Nucleus accumbens (tissue), 56 donors: Measurements from ENCODE around the gene ISCU.

Experiments used
- DNase-seq, 56 donors: peaks; one replicate each; lab custom pipeline; 2025; lab: John Stamatoyannopoulos, UW

The ISCU gene

DNA sequence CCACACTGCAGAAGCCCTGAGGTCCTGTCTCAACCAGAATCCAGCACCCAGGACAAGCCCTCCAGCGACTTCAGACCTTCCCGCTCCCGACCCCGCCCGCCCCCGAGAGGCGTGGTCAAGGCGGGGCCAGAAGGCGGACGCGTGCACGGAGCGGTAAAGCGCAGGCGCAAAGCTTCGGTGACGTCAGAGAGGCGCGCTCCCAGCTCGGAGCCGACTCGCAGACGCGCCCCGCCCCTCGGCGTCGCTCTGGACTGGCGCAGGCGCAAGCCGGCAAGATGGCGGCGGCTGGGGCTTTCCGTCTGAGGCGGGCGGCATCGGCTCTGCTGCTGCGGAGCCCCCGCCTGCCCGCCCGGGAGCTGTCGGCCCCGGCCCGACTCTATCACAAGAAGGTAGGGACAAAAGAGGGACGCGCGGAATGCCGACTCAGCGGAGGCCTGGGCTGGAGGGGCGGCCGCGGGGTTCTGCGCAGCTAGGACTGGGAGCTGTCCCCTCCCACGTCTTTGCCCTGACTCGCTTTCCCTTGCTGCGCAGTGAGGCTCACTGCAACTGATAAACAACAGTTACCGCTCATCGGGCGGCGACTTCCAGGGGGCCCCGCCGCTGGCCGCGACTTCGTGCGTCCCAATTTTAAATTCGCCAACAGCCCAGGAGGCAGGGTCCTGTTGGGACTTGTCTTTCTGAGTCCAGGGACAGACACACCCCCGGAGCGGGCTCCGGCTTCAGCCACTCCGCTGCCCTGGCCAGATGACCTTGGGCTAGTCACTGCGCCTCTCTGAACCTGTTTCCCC lies at the start of gene ISCU:
TSS of gene ISCU (plus strand) at position 249 of the 788 bp plus-strand sequence. CDS start at position 276, 27 bp downstream.
- peak in 55 of 56 donors; percentile 71 to 99 (median 96) for DNase-seq

- DNase-seq, result no peak
Measured at GRCh38 chr12:108514468-108514972, 47.9 kb upstream of the ISCU start.

- peak; percentile 78 to 100 (median 99) for DNase-seq
Measured at GRCh38 chr12:108514973-108515814, 47.2 kb upstream of the ISCU start, which contains the start of gene FICD. Gene FICD, plus strand, starts transcription at chr12:108515277. Its CDS starts 1,696 bp downstream, at chr12:108516973.

- no peak for DNase-seq
Measured at GRCh38 chr12:108515916-108516315, 46.5 kb upstream of the ISCU start.

DNA sequence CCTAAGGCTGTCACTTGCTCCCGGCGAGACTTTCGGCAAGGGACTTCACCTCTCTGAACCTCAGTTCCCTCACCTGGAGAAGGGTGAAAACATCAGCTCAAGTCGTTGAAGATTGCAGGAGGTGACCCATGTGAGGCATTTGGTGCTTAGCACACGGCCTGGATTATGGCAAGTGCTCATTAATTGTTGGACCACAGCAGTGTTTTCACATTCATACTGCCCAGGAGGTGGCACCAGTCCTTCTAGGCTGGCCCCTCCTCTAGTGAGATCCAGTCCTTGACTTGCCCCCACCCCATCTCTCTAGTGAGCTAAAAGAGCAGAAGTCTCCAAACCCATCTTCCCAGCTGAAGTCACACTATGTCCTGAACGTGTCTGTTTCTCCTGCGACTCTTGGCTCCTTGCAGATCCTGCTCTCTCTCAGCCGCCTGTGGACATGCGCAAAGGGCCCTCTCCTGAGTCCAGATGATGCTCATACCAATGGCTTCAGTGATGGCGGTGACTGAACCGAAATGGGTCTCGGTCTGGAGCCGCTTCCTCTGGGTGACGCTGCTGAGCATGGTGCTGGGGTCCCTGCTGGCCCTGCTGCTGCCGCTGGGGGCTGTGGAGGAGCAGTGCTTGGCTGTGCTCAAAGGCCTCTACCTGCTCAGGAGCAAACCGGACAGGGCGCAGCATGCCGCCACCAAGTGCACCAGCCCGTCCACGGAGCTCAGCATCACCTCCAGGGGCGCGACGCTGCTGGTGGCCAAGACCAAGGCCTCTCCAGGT lies 45.7 kb upstream of the ISCU start:
- no peak for DNase-seq

GRCh38 chr12:108517288-108518100 lies 44.9 kb upstream of the ISCU start:
- no peak for DNase-seq

GRCh38 chr12:108518101-108518715 lies 44.2 kb upstream of the ISCU start:
- DNase-seq, result no peak

- DNase-seq, result no peak
Measured at GRCh38 chr12:108518716-108519496, 43.5 kb upstream of the ISCU start.

- peak in 1 of 56 donors; percentile 13 for DNase-seq
Measured at GRCh38 chr12:108519558-108519957, 42.8 kb upstream of the ISCU start.

DNA sequence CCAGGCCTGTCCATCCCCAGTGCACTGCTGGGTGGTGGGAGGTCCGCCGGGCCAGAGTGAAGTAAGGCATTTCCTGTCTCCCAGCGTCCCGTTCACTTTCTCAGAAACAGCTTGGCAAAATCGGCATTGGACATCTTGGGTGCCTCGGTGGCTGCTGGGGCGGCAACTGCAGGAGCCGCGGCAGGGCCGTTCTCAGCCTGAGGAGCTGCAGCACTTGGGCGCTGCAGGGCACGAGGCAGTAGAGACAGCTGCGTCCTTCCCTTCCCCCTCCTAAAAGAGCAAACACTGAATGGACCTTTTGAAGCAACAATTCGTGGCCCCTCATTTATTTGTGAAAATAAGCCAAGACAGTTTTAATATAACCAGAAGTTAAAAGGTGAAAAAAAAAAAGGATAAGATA lies 39.0 kb upstream of the ISCU start:
- peak in 11 of 56 donors; percentile 5 to 29 (median 18) for DNase-seq

DNA sequence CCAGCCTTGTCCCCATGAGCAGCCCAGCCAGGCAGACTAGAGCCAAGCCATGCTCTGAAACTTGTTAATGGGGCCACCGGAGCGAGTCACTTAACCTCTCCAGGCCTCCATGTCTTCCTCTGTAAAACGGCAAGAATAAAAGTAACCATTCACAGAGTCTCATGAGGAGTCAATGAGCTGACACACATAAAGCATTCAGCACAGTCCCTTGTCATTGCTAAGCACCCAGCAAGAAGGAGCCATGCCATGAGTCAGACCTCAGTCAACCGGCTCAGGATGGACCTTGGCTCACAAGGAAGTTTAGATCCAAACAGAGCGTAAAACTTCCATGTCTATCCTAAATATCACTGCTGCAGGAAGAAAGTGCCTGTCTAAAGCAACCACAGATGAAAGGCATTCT lies 36.7 kb upstream of the ISCU start:
- DNase-seq, result no peak

- DNase-seq, result no peak
Measured at GRCh38 chr12:108526482-108527165, 35.8 kb upstream of the ISCU start.

DNA sequence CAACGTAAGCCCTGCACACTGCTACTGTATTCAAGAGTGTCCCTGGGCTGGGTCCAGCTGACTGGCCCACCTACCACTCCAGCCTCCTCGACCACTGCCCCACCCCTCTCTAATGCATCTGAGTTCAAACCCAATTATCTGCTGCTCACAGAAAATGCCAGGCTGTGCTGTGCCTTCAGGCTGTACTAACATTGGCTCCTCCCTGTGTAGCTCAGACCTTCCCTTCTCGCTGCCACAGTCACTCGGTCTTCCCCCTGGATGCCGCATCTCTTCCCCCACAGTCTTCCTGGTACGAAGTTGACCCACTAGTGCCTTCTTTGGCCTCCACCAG lies 35.3 kb upstream of the ISCU start:
- no peak for DNase-seq

DNA sequence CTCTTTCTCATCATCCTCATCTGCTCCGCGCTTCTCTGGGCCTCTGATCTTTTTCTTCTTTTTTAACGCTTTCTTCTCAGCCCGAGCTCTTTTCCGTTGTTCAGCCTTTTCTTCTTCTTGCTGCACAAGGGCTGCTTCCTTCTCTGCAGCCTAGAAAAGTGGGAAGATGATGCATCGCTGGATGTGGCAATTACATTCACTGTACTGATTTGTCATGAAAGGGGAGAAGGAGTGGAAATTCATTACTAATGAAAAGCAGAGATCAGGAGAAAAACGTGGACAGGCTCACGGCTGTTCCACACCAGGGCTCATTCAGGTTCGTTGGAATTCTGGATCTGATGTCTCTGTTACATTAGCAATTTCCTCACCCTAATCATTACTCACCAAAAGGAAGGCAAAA lies 32.2 kb upstream of the ISCU start:
- DNase-seq, result peak in 1 of 56 donors; percentile 14

DNA sequence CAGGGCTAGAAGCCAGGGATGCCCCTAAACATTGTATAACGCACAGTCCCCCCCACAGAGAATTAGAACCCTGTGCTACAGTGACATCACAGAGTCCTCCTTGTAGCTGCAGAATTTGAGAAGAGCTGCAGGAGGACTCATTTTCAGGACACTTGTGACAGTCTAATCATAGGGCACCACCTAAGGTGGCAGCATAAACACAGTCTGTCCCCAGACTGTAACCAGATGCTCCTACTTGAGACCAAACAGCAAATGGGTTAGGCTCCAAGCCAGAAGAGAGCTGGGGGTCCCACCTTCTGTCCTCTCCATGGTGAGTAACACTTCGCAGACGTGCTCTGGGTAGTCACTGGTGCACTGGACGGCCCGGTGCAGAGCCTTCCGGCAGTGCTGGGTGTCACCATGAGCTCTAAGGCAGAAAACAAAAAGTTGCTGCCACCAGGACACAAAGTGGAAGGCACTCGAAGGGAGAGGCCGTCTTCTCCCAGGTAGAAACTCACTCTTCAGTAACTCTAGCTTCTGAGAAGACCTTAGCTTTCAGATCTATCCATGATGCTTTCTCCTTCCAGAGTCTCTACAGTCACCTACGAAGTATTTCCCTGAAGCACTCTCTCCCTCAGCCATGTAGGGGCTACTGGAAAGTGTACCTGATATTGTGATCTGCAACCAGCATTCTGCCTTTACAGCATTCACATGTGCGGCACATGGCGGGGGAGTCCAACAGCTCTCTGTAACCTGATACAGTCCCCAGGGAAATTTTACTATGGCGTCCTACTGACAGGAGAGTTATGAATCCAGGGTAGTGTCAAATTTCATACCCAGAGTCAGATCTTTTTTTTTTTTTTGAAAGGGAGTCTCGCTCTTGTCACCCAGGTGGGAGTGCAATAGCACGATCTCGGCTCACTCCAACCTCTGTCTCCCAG lies 30.2 kb upstream of the ISCU start:
- no peak for DNase-seq

- no peak for DNase-seq
Measured at GRCh38 chr12:108538146-108538545, 24.2 kb upstream of the ISCU start.
